ENCODE data around the gene PCSK2. TPM values are rescaled to one million over a fixed set of nuclear protein-coding genes. Genes with fewer than 3 reads are reported as not detected.

The PCSK2 gene
- total RNA-seq, 5 donors from 2014 or later (not counting 1 experiment from before 2014, with no cell fraction given): not detected

DNA sequence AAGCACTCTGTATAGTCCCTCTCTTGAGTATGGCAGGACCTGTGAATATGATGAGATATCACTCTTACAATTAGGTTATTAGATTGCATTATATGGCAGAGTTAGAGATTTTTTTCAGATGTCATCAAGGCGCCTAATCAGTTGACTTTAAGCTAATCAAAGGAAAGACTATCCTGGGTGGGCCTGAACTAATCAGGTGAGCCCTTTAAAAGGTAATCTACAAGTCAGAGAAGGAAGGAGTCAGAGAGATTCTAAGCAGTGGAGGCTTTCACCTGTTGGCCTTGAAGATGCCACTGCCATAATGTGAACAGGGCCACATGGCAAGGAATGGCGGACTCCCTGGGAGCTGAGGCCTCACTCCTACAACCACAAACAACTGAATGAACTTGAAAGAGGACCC lies 152.8 kb downstream of the PCSK2 start:
- DNase-seq: no peak
- Histone ChIP-seq H3K4me3 (ENCODE audit: control insufficient read depth in 1 of 2, extremely low read depth in 1 of 2, low read length in 1 of 2) (no peak overlapping the region), H3K27ac (ENCODE audit: low read length) (no peak overlapping the region), H3K4me1 (ENCODE audit: control insufficient read depth in 1 of 2, extremely low read depth in 1 of 2, insufficient read depth in 2 of 2, low read length in 2 of 2) (no peaks in the 10 kb centered on the region), H3K9me3 (no peaks in the 10 kb centered on the region), H3K36me3 (ENCODE audit: control insufficient read depth in 2 of 2, extremely low read depth in 1 of 2, insufficient read depth in 1 of 2, low read length in 1 of 2) (no peaks in the 10 kb centered on the region), H3K27me3 (replicated peaks in 1 of 2; ENCODE audit: control insufficient read depth in 2 of 2, extremely low read depth in 1 of 2, insufficient read depth in 2 of 2, low read length in 1 of 2) (no peaks in the 10 kb centered on the region)
- Mint-ChIP-seq H3K4me1 (no peaks in the 10 kb centered on the region), H3K27me3 (peaks cover 6% of the 10 kb centered on the region in 2 donors), H3K27ac (no peak overlapping the region), H3K9me3 (no peaks in the 10 kb centered on the region), H3K36me3 (no peaks in the 10 kb centered on the region), H3K4me3 (no peak overlapping the region)
- no peak for ATAC-seq (replicated peaks in 1 of 4)
- ChIA-PET CTCF (no interaction called here), POLR2A (interaction anchor here in 1 of 2 donors (0.6 kb wide), 1 partner anchor 195 kb away, joined by 16 read pairs; no protein-coding TSS in a partner anchor)
- 72% methylated on average over 2 of the region's 2 CpGs for WGBS (ENCODE audit: insufficient coverage)

DNA sequence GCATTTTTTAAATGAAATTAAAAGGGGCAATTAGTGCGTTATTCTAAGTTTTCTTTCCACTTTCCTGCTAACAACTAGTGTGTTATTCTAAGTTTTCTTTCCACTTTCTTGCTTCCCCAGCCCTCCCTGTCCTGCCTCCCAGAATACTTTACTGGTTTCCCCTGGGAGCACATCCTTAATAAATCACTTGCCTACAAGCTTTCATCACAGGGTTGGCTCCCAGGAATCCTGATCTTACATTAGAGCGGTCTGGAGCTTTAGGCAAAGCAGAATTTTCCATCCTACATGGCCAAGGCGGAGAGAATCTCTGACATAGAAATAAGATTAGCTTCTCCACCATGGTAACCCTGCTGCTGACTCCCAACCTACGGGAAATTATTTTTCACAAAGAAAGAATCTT lies 154.0 kb downstream of the PCSK2 start:
- H3K4me1 Mint-ChIP-seq: no peaks in the 10 kb centered on the region
- DNase-seq (no peak), ATAC-seq (replicated peaks in 1 of 4) (no peak)
- 49% methylated on average over 2 of the region's 4 CpGs for WGBS (ENCODE audit: insufficient coverage)
- H3K27me3 Mint-ChIP-seq: peaks cover 6 to 9% of the 10 kb centered on the region in 2 donors
- H3K36me3 Mint-ChIP-seq: no peaks in the 10 kb centered on the region
- H3K36me3 ChIP-seq (ENCODE audit: control insufficient read depth in 2 of 2, extremely low read depth in 1 of 2, insufficient read depth in 1 of 2, low read length in 1 of 2): no peaks in the 10 kb centered on the region
- no peaks in the 10 kb centered on the region for H3K4me1 ChIP-seq (ENCODE audit: control insufficient read depth in 1 of 2, extremely low read depth in 1 of 2, insufficient read depth in 2 of 2, low read length in 2 of 2)
- no peak overlapping the region for H3K4me3 Mint-ChIP-seq
- no peaks in the 10 kb centered on the region for H3K9me3 ChIP-seq
- no peaks in the 10 kb centered on the region for H3K27me3 ChIP-seq (replicated peaks in 1 of 2; ENCODE audit: control insufficient read depth in 2 of 2, extremely low read depth in 1 of 2, insufficient read depth in 2 of 2, low read length in 1 of 2)
- H3K4me3 ChIP-seq (ENCODE audit: control insufficient read depth in 1 of 2, extremely low read depth in 1 of 2, low read length in 1 of 2): no peak overlapping the region
- H3K27ac ChIP-seq (ENCODE audit: low read length): no peak overlapping the region
- no peaks in the 10 kb centered on the region for H3K9me3 Mint-ChIP-seq
- POLR2A ChIA-PET: no interaction called here
- CTCF ChIA-PET: no interaction called here
- H3K27ac Mint-ChIP-seq: no peak overlapping the region

DNA sequence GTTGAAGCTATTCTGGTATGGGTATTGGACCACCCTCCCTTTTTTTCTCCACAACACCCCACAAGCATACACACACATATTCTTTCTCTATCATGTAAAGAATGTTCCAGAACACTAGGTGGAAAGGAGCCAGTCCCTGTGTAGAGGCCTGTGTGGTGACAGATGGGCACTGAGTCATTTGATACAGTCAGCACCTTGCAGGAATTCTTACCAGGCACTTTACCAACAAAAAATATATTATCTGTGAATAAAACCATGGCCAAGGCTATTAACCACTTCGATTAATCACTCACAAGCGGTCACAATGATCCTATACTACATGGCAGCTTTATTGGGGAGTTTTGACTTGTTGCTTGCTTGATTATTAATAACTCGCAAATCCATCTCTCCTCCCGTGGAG lies 154.9 kb downstream of the PCSK2 start:
- Histone ChIP-seq H3K4me1 (ENCODE audit: control insufficient read depth in 1 of 2, extremely low read depth in 1 of 2, insufficient read depth in 2 of 2, low read length in 2 of 2) (no peaks in the 10 kb centered on the region), H3K9me3 (no peaks in the 10 kb centered on the region), H3K4me3 (ENCODE audit: control insufficient read depth in 1 of 2, extremely low read depth in 1 of 2, low read length in 1 of 2) (no peak overlapping the region), H3K36me3 (ENCODE audit: control insufficient read depth in 2 of 2, extremely low read depth in 1 of 2, insufficient read depth in 1 of 2, low read length in 1 of 2) (no peaks in the 10 kb centered on the region), H3K27ac (ENCODE audit: low read length) (no peak overlapping the region), H3K27me3 (replicated peaks in 1 of 2; ENCODE audit: control insufficient read depth in 2 of 2, extremely low read depth in 1 of 2, insufficient read depth in 2 of 2, low read length in 1 of 2) (no peaks in the 10 kb centered on the region)
- ATAC-seq (replicated peaks in 1 of 4) (no peak), DNase-seq (no peak)
- H3K27ac Mint-ChIP-seq: no peak overlapping the region
- no peaks in the 10 kb centered on the region for H3K9me3 Mint-ChIP-seq
- ChIA-PET CTCF (no interaction called here), POLR2A (interaction anchor here in 1 of 2 donors (0.7 kb wide), 1 partner anchor 30 kb away, joined by 3 read pairs; no protein-coding TSS in a partner anchor)
- WGBS (ENCODE audit: insufficient coverage): no CpG with 5 or more reads among the region's 4 CpGs
- no peak overlapping the region for H3K4me3 Mint-ChIP-seq
- no peaks in the 10 kb centered on the region for H3K36me3 Mint-ChIP-seq
- no peaks in the 10 kb centered on the region for H3K4me1 Mint-ChIP-seq
- H3K27me3 Mint-ChIP-seq: peaks cover 6 to 9% of the 10 kb centered on the region in 2 donors

DNA sequence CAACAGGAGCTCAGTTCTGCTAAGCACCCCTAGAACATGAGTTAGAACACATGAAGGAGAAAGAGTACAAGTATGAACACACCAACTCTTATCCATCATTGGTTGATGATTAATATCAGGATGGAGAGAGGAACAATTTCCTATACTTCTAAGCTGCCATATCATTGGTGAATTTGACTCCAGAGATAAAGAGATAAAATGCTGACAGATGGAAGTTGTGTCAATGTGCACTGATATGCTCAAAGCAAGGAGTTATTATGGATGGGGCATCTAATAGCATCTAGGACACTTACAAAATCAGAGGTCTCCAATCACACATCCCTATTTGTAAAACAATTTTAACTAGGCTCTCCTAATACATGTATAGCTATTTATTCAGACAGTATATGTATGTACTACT lies 159.0 kb downstream of the PCSK2 start:
- H3K27me3 Mint-ChIP-seq: peaks cover 17 to 27% of the 10 kb centered on the region in 2 donors
- H3K27ac ChIP-seq (ENCODE audit: low read length): no peak overlapping the region
- no peaks in the 10 kb centered on the region for H3K9me3 Mint-ChIP-seq
- H3K9me3 ChIP-seq: no peaks in the 10 kb centered on the region
- no peaks in the 10 kb centered on the region for H3K36me3 ChIP-seq (ENCODE audit: control insufficient read depth in 2 of 2, extremely low read depth in 1 of 2, insufficient read depth in 1 of 2, low read length in 1 of 2)
- H3K36me3 Mint-ChIP-seq: no peaks in the 10 kb centered on the region
- CTCF ChIA-PET: no interaction called here
- no peak for ATAC-seq (replicated peaks in 1 of 4)
- H3K4me3 Mint-ChIP-seq: no peak overlapping the region
- DNase-seq: no peak
- no peaks in the 10 kb centered on the region for H3K4me1 ChIP-seq (ENCODE audit: control insufficient read depth in 1 of 2, extremely low read depth in 1 of 2, insufficient read depth in 2 of 2, low read length in 2 of 2)
- peaks cover 0 to 2% of the 10 kb centered on the region in 2 experiments for H3K27me3 ChIP-seq (replicated peaks in 1 of 2; ENCODE audit: control insufficient read depth in 2 of 2, extremely low read depth in 1 of 2, insufficient read depth in 2 of 2, low read length in 1 of 2)
- POLR2A ChIA-PET: no interaction called here
- H3K27ac Mint-ChIP-seq: no peak overlapping the region
- H3K4me3 ChIP-seq (ENCODE audit: control insufficient read depth in 1 of 2, extremely low read depth in 1 of 2, low read length in 1 of 2): no peak overlapping the region
- no peaks in the 10 kb centered on the region for H3K4me1 Mint-ChIP-seq

DNA sequence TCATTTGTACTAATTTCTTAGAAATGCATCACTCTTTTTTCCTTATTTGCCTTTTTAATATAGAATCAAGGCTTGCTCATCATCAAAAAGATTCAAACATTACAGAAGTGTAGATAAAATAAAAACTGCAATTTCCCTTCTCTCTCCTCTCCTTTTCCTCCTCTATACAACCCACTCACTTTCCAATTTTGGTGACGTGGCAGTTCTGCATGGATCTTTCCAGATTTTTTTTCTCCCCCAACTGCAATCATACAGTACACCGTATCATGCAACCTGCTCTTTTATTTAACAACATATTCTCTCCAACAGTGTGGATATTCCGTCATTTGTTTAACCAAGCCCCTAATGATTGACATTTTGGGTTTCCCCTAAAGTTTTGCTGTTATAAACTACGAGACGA lies 163.8 kb downstream of the PCSK2 start:
- Histone ChIP-seq H3K27me3 (replicated peaks in 1 of 2; ENCODE audit: control insufficient read depth in 2 of 2, extremely low read depth in 1 of 2, insufficient read depth in 2 of 2, low read length in 1 of 2) (peaks cover 0 to 2% of the 10 kb centered on the region in 2 experiments), H3K27ac (ENCODE audit: low read length) (no peak overlapping the region), H3K4me3 (ENCODE audit: control insufficient read depth in 1 of 2, extremely low read depth in 1 of 2, low read length in 1 of 2) (no peak overlapping the region), H3K4me1 (ENCODE audit: control insufficient read depth in 1 of 2, extremely low read depth in 1 of 2, insufficient read depth in 2 of 2, low read length in 2 of 2) (no peaks in the 10 kb centered on the region), H3K36me3 (ENCODE audit: control insufficient read depth in 2 of 2, extremely low read depth in 1 of 2, insufficient read depth in 1 of 2, low read length in 1 of 2) (no peaks in the 10 kb centered on the region), H3K9me3 (no peaks in the 10 kb centered on the region)
- no peak for DNase-seq
- POLR2A ChIA-PET: no interaction called here
- H3K36me3 Mint-ChIP-seq: no peaks in the 10 kb centered on the region
- 80% methylated on average over 1 of the region's 5 CpGs for whole genome bisulfite sequencing (ENCODE audit: insufficient coverage)
- H3K27me3 Mint-ChIP-seq: peaks cover 11 to 29% of the 10 kb centered on the region in 2 donors
- no peaks in the 10 kb centered on the region for H3K9me3 Mint-ChIP-seq
- no peak overlapping the region for H3K4me3 Mint-ChIP-seq
- no peak overlapping the region for H3K27ac Mint-ChIP-seq
- no peaks in the 10 kb centered on the region for H3K4me1 Mint-ChIP-seq
- CTCF ChIA-PET: no interaction called here
- no peak for ATAC-seq (replicated peaks in 1 of 4)

- ATAC-seq (replicated peaks in 1 of 4) (no peak), DNase-seq (no peak)
- H3K27ac ChIP-seq (ENCODE audit: low read length): no peak overlapping the region
- H3K4me1 Mint-ChIP-seq: no peaks in the 10 kb centered on the region
- H3K27me3 ChIP-seq (replicated peaks in 1 of 2; ENCODE audit: control insufficient read depth in 2 of 2, extremely low read depth in 1 of 2, insufficient read depth in 2 of 2, low read length in 1 of 2): peaks cover 0 to 4% of the 10 kb centered on the region in 2 experiments
- no peak overlapping the region for H3K4me3 Mint-ChIP-seq
- no peaks in the 10 kb centered on the region for H3K9me3 Mint-ChIP-seq
- peaks cover 12 to 29% of the 10 kb centered on the region in 2 donors for H3K27me3 Mint-ChIP-seq
- H3K9me3 ChIP-seq: no peaks in the 10 kb centered on the region
- no peaks in the 10 kb centered on the region for H3K36me3 Mint-ChIP-seq
- no peaks in the 10 kb centered on the region for H3K4me1 ChIP-seq (ENCODE audit: control insufficient read depth in 1 of 2, extremely low read depth in 1 of 2, insufficient read depth in 2 of 2, low read length in 2 of 2)
- H3K27ac Mint-ChIP-seq: no peak overlapping the region
- POLR2A ChIA-PET: no interaction called here
- H3K4me3 ChIP-seq (ENCODE audit: control insufficient read depth in 1 of 2, extremely low read depth in 1 of 2, low read length in 1 of 2): no peak overlapping the region
- CTCF ChIA-PET: interaction anchor here in 1 of 2 donors (0.6 kb wide), 1 partner anchor 407 kb away, joined by 3 read pairs; no protein-coding TSS in a partner anchor
- WGBS (ENCODE audit: insufficient coverage): no CpG with 5 or more reads among the region's 2 CpGs
- no peaks in the 10 kb centered on the region for H3K36me3 ChIP-seq (ENCODE audit: control insufficient read depth in 2 of 2, extremely low read depth in 1 of 2, insufficient read depth in 1 of 2, low read length in 1 of 2)
Measured at GRCh38 chr20:17391127-17391771, 164.4 kb downstream of the PCSK2 start.

GRCh38 chr20:17394411-17394810 lies 167.6 kb downstream of the PCSK2 start:
- H3K4me1 Mint-ChIP-seq: no peaks in the 10 kb centered on the region
- H3K9me3 Mint-ChIP-seq: no peaks in the 10 kb centered on the region
- Histone ChIP-seq H3K27ac (ENCODE audit: low read length) (no peak overlapping the region), H3K36me3 (ENCODE audit: control insufficient read depth in 2 of 2, extremely low read depth in 1 of 2, insufficient read depth in 1 of 2, low read length in 1 of 2) (no peaks in the 10 kb centered on the region), H3K27me3 (replicated peaks in 1 of 2; ENCODE audit: control insufficient read depth in 2 of 2, extremely low read depth in 1 of 2, insufficient read depth in 2 of 2, low read length in 1 of 2) (peaks cover 0 to 5% of the 10 kb centered on the region in 2 experiments), H3K9me3 (no peaks in the 10 kb centered on the region), H3K4me3 (ENCODE audit: control insufficient read depth in 1 of 2, extremely low read depth in 1 of 2, low read length in 1 of 2) (no peak overlapping the region), H3K4me1 (ENCODE audit: control insufficient read depth in 1 of 2, extremely low read depth in 1 of 2, insufficient read depth in 2 of 2, low read length in 2 of 2) (no peaks in the 10 kb centered on the region)
- no peak overlapping the region for H3K27ac Mint-ChIP-seq
- ChIA-PET CTCF (no interaction called here), POLR2A (no interaction called here)
- H3K4me3 Mint-ChIP-seq: no peak overlapping the region
- peaks cover 13 to 16% of the 10 kb centered on the region in 2 donors for H3K27me3 Mint-ChIP-seq
- H3K36me3 Mint-ChIP-seq: no peaks in the 10 kb centered on the region
- ATAC-seq (replicated peaks in 1 of 4) (no peak), DNase-seq (no peak)
- 88% methylated on average over 3 of the region's 5 CpGs for WGBS (ENCODE audit: insufficient coverage)

Measured in T-cell (primary cell).